Measurements from ENCODE around the gene KCNC2. TPM values are rescaled to one million over a fixed set of nuclear protein-coding genes. Genes with fewer than 3 reads are reported as not detected.

The KCNC2 gene
- not detected for total RNA-seq

- ATAC-seq (replicated peaks in 1 of 2) (no peak), DNase-seq (no peak)
- H3K36me3 Mint-ChIP-seq (ENCODE audit: insufficient read depth in 2 of 2) = peaks cover 0 to 8% of the 10 kb centered on the region in 2 donors
- H3K27ac Mint-ChIP-seq = no peak within 1 kb of the TSS
- H3K4me1 Mint-ChIP-seq (ENCODE audit: low read depth) = peaks cover 8% of the 10 kb centered on the region
- no peak within 1 kb of the TSS for H3K4me3 Mint-ChIP-seq
- peaks cover 0 to 1% of the 10 kb centered on the region in 2 donors for H3K9me3 Mint-ChIP-seq
- peaks cover 50% of the 10 kb centered on the region for H3K27me3 Mint-ChIP-seq (ENCODE audit: low read depth)
Observed at GRCh38 chr12:75209812-75210138, at the start of gene KCNC2. TSS of gene KCNC2 (minus strand) at chr12:75209839.

- Mint-ChIP-seq H3K27ac (no peak overlapping the region), H3K9me3 (no peaks in the 10 kb centered on the region), H3K4me3 (no peak overlapping the region), H3K36me3 (ENCODE audit: insufficient read depth in 2 of 2) (no peaks in the 10 kb centered on the region), H3K4me1 (ENCODE audit: low read depth) (peaks cover 8% of the 10 kb centered on the region), H3K27me3 (ENCODE audit: low read depth) (no peaks in the 10 kb centered on the region)
- DNase-seq = no peak
- ATAC-seq (replicated peaks in 1 of 2) = no peak
Observed at GRCh38 chr12:75259143-75259542, 49.5 kb upstream of the KCNC2 start.

- peaks cover 8% of the 10 kb centered on the region for H3K4me1 Mint-ChIP-seq (ENCODE audit: low read depth)
- peak overlapping the region in 1 of 2 donors; percentile 66 for H3K4me3 Mint-ChIP-seq
- H3K27ac Mint-ChIP-seq = peak overlapping the region; percentile 8
- H3K36me3 Mint-ChIP-seq (ENCODE audit: insufficient read depth in 2 of 2) = no peaks in the 10 kb centered on the region
- no peaks in the 10 kb centered on the region for H3K27me3 Mint-ChIP-seq (ENCODE audit: low read depth)
- ATAC-seq (replicated peaks in 1 of 2) = no peak
- no peak for DNase-seq
- H3K9me3 Mint-ChIP-seq = peaks cover 0 to 1% of the 10 kb centered on the region in 2 donors
Observed at GRCh38 chr12:75257510-75257909, 47.9 kb upstream of the KCNC2 start.

- no peak for ATAC-seq (replicated peaks in 1 of 2)
- Mint-ChIP-seq H3K36me3 (ENCODE audit: insufficient read depth in 2 of 2) (peaks cover 0 to 2% of the 10 kb centered on the region in 2 donors), H3K4me1 (ENCODE audit: low read depth) (no peaks in the 10 kb centered on the region), H3K4me3 (no peak overlapping the region), H3K9me3 (peaks cover 0 to 4% of the 10 kb centered on the region in 2 donors), H3K27ac (no peak overlapping the region), H3K27me3 (ENCODE audit: low read depth) (no peaks in the 10 kb centered on the region)
- no peak for DNase-seq
Observed at GRCh38 chr12:75245108-75245507, 35.5 kb upstream of the KCNC2 start.

GRCh38 chr12:75239987-75240386 lies 30.3 kb upstream of the KCNC2 start:
- Mint-ChIP-seq H3K36me3 (ENCODE audit: insufficient read depth in 2 of 2) (peaks cover 0 to 2% of the 10 kb centered on the region in 2 donors), H3K4me3 (no peak overlapping the region), H3K27me3 (ENCODE audit: low read depth) (no peaks in the 10 kb centered on the region), H3K27ac (no peak overlapping the region), H3K9me3 (peaks cover 0 to 4% of the 10 kb centered on the region in 2 donors), H3K4me1 (ENCODE audit: low read depth) (no peaks in the 10 kb centered on the region)
- DNase-seq (no peak), ATAC-seq (replicated peaks in 1 of 2) (no peak)

GRCh38 chr12:75236206-75236605 lies 26.6 kb upstream of the KCNC2 start:
- peaks cover 0 to 2% of the 10 kb centered on the region in 2 donors for H3K36me3 Mint-ChIP-seq (ENCODE audit: insufficient read depth in 2 of 2)
- H3K9me3 Mint-ChIP-seq = peaks cover under 1 to 4% of the 10 kb centered on the region in 2 donors
- ATAC-seq (replicated peaks in 1 of 2) (no peak), DNase-seq (no peak)
- H3K4me1 Mint-ChIP-seq (ENCODE audit: low read depth) = no peaks in the 10 kb centered on the region
- no peaks in the 10 kb centered on the region for H3K27me3 Mint-ChIP-seq (ENCODE audit: low read depth)
- no peak overlapping the region for H3K4me3 Mint-ChIP-seq
- no peak overlapping the region for H3K27ac Mint-ChIP-seq

DNA sequence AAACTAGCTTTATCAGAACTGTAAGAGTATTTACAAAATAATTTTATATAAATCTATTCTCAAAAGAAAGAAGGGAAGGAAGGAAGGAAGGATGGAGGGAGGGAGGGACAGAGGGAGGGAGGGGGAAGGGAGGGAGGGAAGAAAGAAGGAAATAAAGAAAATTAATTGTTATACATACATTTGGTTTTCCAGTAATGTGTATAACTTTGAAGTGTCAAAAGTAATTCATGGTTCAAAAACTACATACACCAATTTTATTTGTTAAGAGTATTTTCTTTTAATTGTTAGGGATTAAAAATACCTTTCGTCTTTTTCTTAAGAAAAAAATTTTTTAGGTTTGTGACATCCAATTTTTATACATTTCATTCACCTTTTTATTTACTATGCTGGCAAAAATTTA lies 17.5 kb upstream of the KCNC2 start:
- Mint-ChIP-seq H3K27ac (no peak overlapping the region), H3K4me1 (ENCODE audit: low read depth) (no peaks in the 10 kb centered on the region), H3K36me3 (ENCODE audit: insufficient read depth in 2 of 2) (no peaks in the 10 kb centered on the region), H3K27me3 (ENCODE audit: low read depth) (no peaks in the 10 kb centered on the region), H3K4me3 (no peak overlapping the region), H3K9me3 (peaks cover 2 to 4% of the 10 kb centered on the region in 2 donors)
- DNase-seq (no peak), ATAC-seq (replicated peaks in 1 of 2) (no peak)

GRCh38 chr12:75212072-75212471 lies 2.4 kb upstream of the KCNC2 start:
- no peak overlapping the region for H3K27ac Mint-ChIP-seq
- ATAC-seq (replicated peaks in 1 of 2) (no peak), DNase-seq (no peak)
- H3K4me3 Mint-ChIP-seq = no peak overlapping the region
- H3K4me1 Mint-ChIP-seq (ENCODE audit: low read depth) = peaks cover 8% of the 10 kb centered on the region
- H3K36me3 Mint-ChIP-seq (ENCODE audit: insufficient read depth in 2 of 2) = peaks cover 0 to 6% of the 10 kb centered on the region in 2 donors
- H3K9me3 Mint-ChIP-seq = no peaks in the 10 kb centered on the region
- peaks cover 30% of the 10 kb centered on the region for H3K27me3 Mint-ChIP-seq (ENCODE audit: low read depth)

GRCh38 chr12:75208856-75209811 lies 505 bp downstream of the KCNC2 start:
- Mint-ChIP-seq H3K27ac (no peak overlapping the region), H3K9me3 (peaks cover 0 to 1% of the 10 kb centered on the region in 2 donors), H3K4me3 (no peak overlapping the region), H3K4me1 (ENCODE audit: low read depth) (peaks cover 8% of the 10 kb centered on the region), H3K36me3 (ENCODE audit: insufficient read depth in 2 of 2) (peaks cover 0 to 8% of the 10 kb centered on the region in 2 donors), H3K27me3 (ENCODE audit: low read depth) (peaks cover 50% of the 10 kb centered on the region)
- DNase-seq (peak; percentile 9 to 22), ATAC-seq (replicated peaks in 1 of 2) (peak in 1 of 2 donors; percentile 29)

DNA sequence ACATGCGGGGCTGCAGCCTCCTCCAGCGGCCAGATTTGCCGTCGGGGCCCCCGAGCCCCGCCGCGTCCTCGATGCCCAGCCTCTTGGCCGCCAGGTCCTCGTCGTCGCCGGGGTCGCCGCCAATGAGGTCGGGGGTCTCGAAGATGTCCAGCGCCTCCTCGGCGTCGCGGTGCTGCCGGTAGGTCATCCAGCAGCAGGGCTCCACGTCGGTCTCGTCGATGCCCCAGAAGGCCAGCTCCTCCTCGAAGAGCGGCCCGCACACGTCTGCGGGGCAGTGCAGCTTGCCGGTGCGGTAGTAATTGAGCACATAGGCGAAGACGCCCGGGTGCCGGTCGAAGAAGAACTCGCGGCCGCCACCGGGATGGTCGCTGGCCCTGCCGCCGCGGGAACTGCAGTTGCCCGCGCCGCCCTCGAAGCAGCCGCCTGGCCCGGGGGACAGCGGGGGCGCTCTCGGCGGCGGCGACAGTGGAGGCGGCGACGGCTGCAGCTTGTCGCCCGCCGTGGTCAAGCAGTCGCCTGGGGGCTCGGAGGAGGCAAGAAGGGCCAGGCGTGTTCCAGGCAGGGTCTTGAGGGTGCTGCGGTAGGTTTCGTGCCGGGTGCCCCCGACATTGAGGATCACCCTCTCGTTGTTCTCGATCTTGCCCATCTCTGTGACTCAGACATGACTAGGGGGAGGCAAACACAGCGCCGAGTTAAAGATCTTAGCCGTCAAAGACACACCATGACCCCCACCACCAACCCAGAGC lies 2.1 kb downstream of the KCNC2 start:
- H3K9me3 Mint-ChIP-seq = peaks cover 0 to 1% of the 10 kb centered on the region in 2 donors
- H3K27me3 Mint-ChIP-seq (ENCODE audit: low read depth) = peaks cover 50% of the 10 kb centered on the region
- H3K4me3 Mint-ChIP-seq = peak overlapping the region; percentile 3 to 43
- peaks cover 8% of the 10 kb centered on the region for H3K4me1 Mint-ChIP-seq (ENCODE audit: low read depth)
- no peak overlapping the region for H3K27ac Mint-ChIP-seq
- no peak for ATAC-seq (replicated peaks in 1 of 2)
- no peak for DNase-seq
- peaks cover 0 to 8% of the 10 kb centered on the region in 2 donors for H3K36me3 Mint-ChIP-seq (ENCODE audit: insufficient read depth in 2 of 2)

DNA sequence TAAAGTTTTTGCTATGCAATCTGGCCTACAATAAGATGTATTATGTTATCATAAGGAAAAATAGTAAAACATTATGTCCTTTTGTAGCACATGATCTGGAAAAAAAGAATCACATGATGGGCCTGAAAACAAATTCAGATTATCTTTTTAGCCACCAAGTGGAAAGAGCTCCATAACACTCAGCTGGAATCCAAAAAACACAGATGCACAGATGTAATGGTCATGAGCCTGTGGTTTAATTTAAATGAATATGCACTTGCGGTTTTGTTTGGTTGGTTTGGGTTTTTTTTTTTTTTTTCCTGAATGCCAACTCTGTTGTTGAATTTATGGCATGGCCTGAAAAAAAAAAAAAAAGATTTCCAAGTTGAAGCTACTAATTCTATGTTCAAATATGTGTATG lies 4.1 kb downstream of the KCNC2 start:
- Mint-ChIP-seq H3K4me3 (no peak overlapping the region), H3K36me3 (ENCODE audit: insufficient read depth in 2 of 2) (peaks cover 0 to 8% of the 10 kb centered on the region in 2 donors), H3K27ac (no peak overlapping the region), H3K27me3 (ENCODE audit: low read depth) (peaks cover 46% of the 10 kb centered on the region), H3K4me1 (ENCODE audit: low read depth) (peaks cover 18% of the 10 kb centered on the region), H3K9me3 (peaks cover 0 to 1% of the 10 kb centered on the region in 2 donors)
- ATAC-seq (replicated peaks in 1 of 2) (no peak), DNase-seq (no peak)

- no peaks in the 10 kb centered on the region for H3K36me3 Mint-ChIP-seq (ENCODE audit: insufficient read depth in 2 of 2)
Observed at GRCh38 chr12:75196865-75197264, 12.8 kb downstream of the KCNC2 start.

DNA sequence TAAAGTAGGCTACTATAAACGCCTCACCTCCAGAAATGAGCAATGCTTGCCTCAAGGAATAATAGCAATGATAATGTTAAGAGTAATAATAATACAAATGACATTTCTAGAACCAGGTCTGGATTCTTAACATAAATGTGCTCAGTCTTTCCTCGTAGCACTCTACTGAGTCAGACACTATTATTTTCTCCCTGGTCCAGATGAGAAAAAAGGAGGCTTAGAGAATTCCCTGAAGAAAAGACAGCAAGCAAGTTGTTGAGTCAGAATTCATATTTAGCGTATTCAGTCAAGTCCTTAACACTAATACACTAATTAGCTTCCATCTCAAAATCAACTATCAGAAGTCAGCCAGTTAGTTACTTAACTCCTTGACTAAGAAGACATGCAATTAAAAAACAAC lies 13.2 kb downstream of the KCNC2 start:
- ATAC-seq (replicated peaks in 1 of 2) (no peak), DNase-seq (no peak)
- H3K27me3 Mint-ChIP-seq (ENCODE audit: low read depth) = peaks cover 5% of the 10 kb centered on the region
- peaks cover 9% of the 10 kb centered on the region for H3K4me1 Mint-ChIP-seq (ENCODE audit: low read depth)
- no peaks in the 10 kb centered on the region for H3K36me3 Mint-ChIP-seq (ENCODE audit: insufficient read depth in 2 of 2)
- no peaks in the 10 kb centered on the region for H3K9me3 Mint-ChIP-seq
- no peak overlapping the region for H3K27ac Mint-ChIP-seq
- H3K4me3 Mint-ChIP-seq = no peak overlapping the region

More at GRCh38 chr12:75196865-75197264, 12.8 kb downstream of the KCNC2 start:
- H3K4me3 Mint-ChIP-seq = no peak overlapping the region
- H3K27me3 Mint-ChIP-seq (ENCODE audit: low read depth) = peaks cover 5% of the 10 kb centered on the region
- H3K4me1 Mint-ChIP-seq (ENCODE audit: low read depth) = peaks cover 11% of the 10 kb centered on the region
- no peak overlapping the region for H3K27ac Mint-ChIP-seq
- ATAC-seq (replicated peaks in 1 of 2) = peak; percentile 47 to 58
- H3K9me3 Mint-ChIP-seq = no peaks in the 10 kb centered on the region
- DNase-seq = no peak

Measured in activated T-cell treated with anti-CD3 and anti-CD28 coated beads, Interleukin-2, amount 50 U/mL, for 72 hours (primary cell).